Stimulated activated CD4-positive, alpha-beta T cell treated with anti-CD3 and anti-CD28 coated beads, Interleukin-1b, Interleukin-23, amount 100 ng/mL, for 1 hour (primary cell): ENCODE measurements around the gene CORIN.
A peak's percentile ranks its signal among the peaks of the same experiment; 100 is the strongest.

Experiments used
- DNase-seq, 2 donors: peaks; one replicate each; pipeline ENCODE4 v3.0.0-alpha.2; 2020; ENCODE audit warnings: low read depth in 2 of 2

CORIN gene

DNA sequence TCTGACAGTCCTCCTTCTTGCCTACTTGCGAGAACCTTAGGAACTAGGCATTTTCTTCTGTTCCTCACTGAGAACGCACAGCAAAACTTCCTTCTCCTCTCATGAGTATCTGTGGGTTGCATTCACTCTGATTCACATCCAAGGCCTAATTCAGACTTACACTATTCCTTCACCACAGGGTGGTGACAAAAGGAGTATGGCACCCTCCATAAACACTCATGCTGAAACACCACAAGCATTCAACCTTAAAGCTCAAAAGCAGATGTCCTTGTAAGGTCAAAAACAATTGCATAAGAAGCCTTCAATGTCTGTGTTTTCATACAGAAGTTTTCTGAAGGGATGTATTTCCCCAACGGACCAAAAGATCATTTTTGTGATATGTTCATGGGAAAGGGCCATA is 147.3 kb downstream of the CORIN start:
- no peak for DNase-seq

- peak; percentile 23 to 41 for DNase-seq
These were observed 151.5 kb downstream of the CORIN start for GRCh38 chr4:47686294-47686872.

GRCh38 chr4:47675806-47676205 is 162.1 kb downstream of the CORIN start:
- DNase-seq: no peak

GRCh38 chr4:47674144-47674543 is 163.7 kb downstream of the CORIN start:
- DNase-seq: no peak

DNA sequence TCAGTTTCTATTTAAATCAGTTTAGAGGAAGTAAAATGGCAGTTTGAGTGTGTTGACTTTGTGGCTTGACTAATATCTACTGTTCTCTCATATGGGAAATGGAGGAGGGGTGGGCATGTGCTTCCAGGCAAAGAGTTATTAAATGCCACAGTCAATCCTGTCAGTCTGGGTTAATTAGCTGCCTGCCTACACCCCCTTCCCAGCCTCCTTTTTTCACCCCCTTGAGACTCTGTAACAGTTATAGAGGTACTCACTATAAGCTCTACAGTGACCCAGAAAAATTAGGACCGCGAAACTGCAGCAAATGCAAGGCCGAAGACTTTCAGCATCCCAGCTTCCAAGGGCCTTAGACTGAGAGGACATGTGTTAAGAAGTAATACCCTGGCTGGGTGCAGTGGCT is 165.2 kb downstream of the CORIN start:
- DNase-seq: no peak

DNA sequence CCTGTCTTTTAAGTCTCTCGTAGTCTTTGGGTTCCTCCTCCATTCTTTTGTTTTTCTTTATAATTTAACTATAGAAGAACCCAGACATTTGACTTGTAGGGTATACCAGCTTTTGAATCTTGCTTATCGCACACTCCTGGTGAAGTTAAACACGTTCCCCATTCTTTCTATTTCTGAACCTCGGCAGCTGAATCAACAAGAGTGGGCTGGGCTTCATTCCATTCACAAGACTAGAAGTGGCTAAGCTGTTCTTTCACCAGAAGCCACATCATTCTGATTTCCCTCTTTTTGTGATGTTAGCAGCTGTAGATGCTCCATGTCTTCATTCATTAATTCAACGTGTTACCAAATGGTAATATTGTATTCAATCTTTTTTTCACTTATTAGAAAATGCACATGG is 167.9 kb downstream of the CORIN start:
- DNase-seq: no peak

DNA sequence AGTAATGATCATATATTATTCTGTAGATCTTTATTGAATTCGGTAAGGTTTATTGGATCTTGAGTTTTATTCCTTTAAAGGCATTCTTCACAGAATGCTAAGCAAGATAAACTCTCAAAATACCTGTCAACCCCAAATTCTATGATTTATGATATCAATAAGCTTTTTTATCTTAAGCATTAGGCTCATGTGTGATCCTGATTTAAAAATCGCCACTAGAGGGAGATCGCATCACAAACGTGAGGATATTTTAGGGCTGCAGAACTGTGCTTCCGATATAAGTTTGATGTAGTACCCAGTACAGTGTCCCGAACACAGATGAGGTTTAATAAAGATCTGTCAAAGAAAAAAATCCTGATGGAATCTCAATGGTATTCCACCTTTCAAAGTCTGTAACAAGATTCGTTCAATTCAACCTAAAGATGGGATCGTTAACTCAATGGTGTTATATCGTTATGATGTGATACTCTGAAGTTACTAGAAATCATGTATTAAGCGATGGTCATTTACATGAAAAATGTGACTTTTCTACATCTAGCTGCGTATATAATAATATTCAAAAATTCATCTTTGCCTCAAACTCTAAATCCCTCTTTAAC is 169.0 kb downstream of the CORIN start:
- DNase-seq: no peak

DNA sequence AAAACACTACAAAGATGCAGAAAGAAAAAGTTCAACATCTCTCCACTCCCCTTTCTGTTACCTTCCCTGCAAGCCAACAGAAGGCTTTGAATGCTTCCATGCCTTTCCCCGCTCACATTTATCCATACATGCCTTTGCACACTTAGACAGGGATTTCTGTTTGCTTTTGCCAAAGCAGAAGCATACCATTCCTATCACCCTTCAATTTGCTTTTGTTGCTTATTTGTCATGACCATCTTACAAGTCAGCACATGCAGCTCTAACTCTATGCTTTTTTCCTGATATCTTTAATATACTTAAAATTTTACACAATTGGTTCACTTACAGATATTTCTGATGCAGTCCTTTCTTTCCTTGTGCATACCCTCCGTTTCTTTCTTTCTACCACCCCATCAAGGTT is 169.6 kb downstream of the CORIN start:
- no peak for DNase-seq

- DNase-seq: no peak
These were observed 170.3 kb downstream of the CORIN start for GRCh38 chr4:47667552-47667951.

DNA sequence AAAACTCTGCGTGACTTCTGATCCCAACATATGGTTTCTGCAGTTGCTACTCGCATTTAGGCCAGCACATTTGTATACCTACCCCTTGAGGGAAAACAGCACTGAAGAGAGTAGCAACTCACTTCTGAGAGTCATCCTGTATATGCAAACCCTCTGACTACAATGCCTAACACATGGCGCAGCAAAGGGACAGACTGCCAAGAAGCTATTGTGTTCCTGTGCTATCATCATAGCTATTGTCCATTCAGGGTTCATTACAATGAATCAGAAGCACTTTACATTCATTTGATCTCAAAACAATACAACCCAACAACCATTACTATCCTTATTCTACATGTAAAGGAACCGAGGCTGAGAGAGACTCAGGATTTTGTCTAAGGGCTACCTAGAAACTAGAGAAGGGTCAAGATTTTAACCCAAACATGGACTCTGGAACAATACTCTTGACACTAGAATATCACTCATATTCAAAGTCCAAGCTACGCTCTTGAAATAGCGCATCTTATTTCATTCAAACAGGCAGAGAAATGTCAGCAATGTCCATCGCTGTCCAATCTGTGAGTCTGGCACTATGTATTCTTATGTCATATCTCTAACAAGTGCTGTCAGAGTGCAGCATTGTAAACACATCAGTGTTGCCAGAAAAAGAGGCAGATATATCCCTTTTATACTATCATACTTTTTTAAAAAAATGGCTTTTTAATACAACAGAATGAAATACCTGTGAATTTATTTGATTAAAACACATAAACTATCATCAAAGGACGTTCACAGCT is 173.6 kb downstream of the CORIN start:
- no peak for DNase-seq

DNA sequence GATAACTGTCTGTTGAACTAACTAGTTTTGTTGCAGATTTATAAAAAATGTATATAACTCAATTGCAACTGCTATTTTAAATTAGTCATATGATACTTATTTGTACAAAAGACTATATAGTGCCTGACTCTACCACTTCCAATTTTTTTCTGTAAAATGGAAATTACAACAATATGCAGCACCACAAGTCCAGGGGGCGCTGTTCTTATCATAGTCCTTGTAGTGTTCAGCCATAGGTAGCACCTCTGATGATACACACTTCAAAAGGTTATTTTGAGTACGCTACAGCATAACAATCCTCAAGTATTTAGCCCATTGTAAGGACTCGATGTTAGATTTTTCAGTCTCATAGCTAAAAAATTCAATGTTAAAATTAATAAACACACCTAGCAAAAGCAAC is 174.9 kb downstream of the CORIN start:
- DNase-seq: no peak

DNA sequence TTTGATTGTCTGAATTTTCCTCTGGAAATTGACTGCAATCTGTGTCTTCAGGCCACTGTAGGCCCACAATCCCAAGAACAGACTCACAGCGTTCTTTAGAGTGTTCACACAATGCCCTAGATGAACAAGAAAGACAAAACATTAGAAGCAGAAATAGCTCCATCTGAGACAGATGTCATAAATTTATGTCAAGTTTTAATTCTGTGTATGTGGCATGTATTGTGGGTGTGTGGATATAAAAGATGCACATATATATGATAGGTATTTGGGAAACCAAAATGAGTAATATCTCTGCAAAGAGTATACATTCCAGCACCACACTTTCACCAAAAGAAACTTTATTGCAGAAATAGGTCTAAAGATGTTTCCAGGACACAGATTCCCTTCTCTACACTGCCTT is 176.1 kb downstream of the CORIN start:
- DNase-seq: no peak

GRCh38 chr4:47659342-47659741 is 178.5 kb downstream of the CORIN start:
- DNase-seq: no peak

GRCh38 chr4:47654972-47655693 is 182.7 kb downstream of the CORIN start:
- no peak for DNase-seq

- no peak for DNase-seq
These were observed 185.8 kb downstream of the CORIN start for GRCh38 chr4:47652092-47652491.

- DNase-seq: no peak
These were observed 186.6 kb downstream of the CORIN start for GRCh38 chr4:47651231-47651630.

- DNase-seq: no peak
These were observed 187.2 kb downstream of the CORIN start for GRCh38 chr4:47650584-47651130.

GRCh38 chr4:47647544-47647943 is 190.3 kb downstream of the CORIN start:
- no peak for DNase-seq

GRCh38 chr4:47647029-47647428 is 190.8 kb downstream of the CORIN start:
- no peak for DNase-seq

DNA sequence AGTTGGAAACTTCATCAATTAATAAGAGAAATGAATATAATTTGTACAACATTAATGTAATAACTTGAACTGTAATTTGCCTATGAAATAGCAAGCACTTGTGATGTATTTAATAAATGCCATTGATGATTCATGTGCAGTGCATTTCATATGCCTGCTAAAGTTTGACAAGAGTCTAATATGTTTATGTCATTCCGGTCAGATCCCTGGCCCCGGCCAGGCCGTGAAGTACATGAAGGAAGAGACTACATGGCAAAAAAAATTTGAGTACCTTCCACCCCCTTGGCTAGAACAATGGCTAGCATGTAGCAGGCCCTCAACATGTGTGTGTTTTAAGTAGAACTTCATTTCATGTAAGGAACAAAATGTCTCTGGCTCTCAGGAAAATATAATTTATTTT is 191.5 kb downstream of the CORIN start:
- DNase-seq: no peak

GRCh38 chr4:47643845-47644244 is 194.0 kb downstream of the CORIN start:
- no peak for DNase-seq

- DNase-seq: no peak
These were observed 194.7 kb downstream of the CORIN start for GRCh38 chr4:47642985-47643760.
